Lung (tissue), 12 donors: ENCODE measurements around the gene CCDC136. TPM values are rescaled to one million over a fixed set of nuclear protein-coding genes. Genes with fewer than 3 reads are reported as not detected.

ENCODE experiments used
- ATAC-seq: fragments of 200-7000 bp; cut with Tn5 transposase; one replicate; pipeline ENCODE4 v1.9.1; 2020; ENCODE audit warnings: moderate number of reproducible peaks; ENCODE audit not compliant: insufficient read depth, low FRiP score
- DNase-seq, 3 donors: peaks; one replicate each; pipeline ENCODE4 v3.0.0-alpha.2; 2013 to 2017
- H3K27ac ChIP-seq, 2 donors: one replicate each; pipeline ENCODE4 v1.5.1; 2013; ENCODE audit warnings: mild to moderate bottlenecking in 2 of 2, moderate library complexity in 2 of 2, control low read depth in 1 of 2, inconsistent platforms in 1 of 2, low read depth in 1 of 2, low read length in 1 of 2
- H3K27me3 ChIP-seq, 3 donors: one replicate each; pipeline ENCODE4 v1.5.1; 2013; ENCODE audit warnings: low read length in 2 of 3; ENCODE audit not compliant: control insufficient read depth in 3 of 3, insufficient read depth in 3 of 3
- H3K36me3 ChIP-seq, 4 donors: one replicate each; pipeline ENCODE4 v1.5.1; 2013; ENCODE audit warnings: low read length in 4 of 4, mild to moderate bottlenecking in 1 of 4, moderate library complexity in 1 of 4; ENCODE audit not compliant: control insufficient read depth in 4 of 4, insufficient read depth in 4 of 4
- H3K4me1 ChIP-seq, 5 donors: one replicate each; pipeline ENCODE4 v1.5.1; 2013; ENCODE audit warnings: low read length in 5 of 5, mild to moderate bottlenecking in 2 of 5, moderate library complexity in 1 of 5; ENCODE audit not compliant: control insufficient read depth in 5 of 5, insufficient read depth in 5 of 5
- H3K4me3 ChIP-seq: one replicate; pipeline ENCODE4 v1.5.1; 2013; ENCODE audit warnings: mild to moderate bottlenecking, control low read depth, moderate library complexity
- H3K9ac ChIP-seq, 2 donors: one replicate each; pipeline ENCODE4 v1.5.1; 2013; ENCODE audit warnings: low read length in 2 of 2, control low read depth in 1 of 2; ENCODE audit not compliant: insufficient read depth in 1 of 2
- H3K9me3 ChIP-seq, 4 donors: one replicate each; pipeline ENCODE4 v1.5.1; 2013; ENCODE audit warnings: low read length in 3 of 4, mild to moderate bottlenecking in 1 of 4, moderate library complexity in 1 of 4; ENCODE audit not compliant: control insufficient read depth in 4 of 4, insufficient read depth in 3 of 4
- WGBS, 2 donors: extraction: QIAGEN DNeasy Blood & Tissue Kit; methylation state at CpG; one replicate each; pipeline ENCODE4 v1.1.7; 2013; 5-methylcytosine and 5-hydroxymethylcytosine counted together
- polyA plus RNA-seq, 2 donors: library from polyadenylated mRNA; stranded (reverse); fragments of 200-250 nt; gene quantifications; one replicate each; pipeline ENCODE4 v1.2.1, GENCODE V29; 2013
- total RNA-seq, 2 donors: library from RNA; depleted of rRNA in 1 of 2; stranded (reverse); fragments of >200 nt in 1 of 2; gene quantifications; one replicate each; pipeline ENCODE4 v1.2.1, GENCODE V29; 2014 to 2021
- TF ChIP-seq, protein P1 (sequence below): IDR thresholded peaks from 2 replicates; pipeline ENCODE4 v1.5.1; 2012; ENCODE audit warnings: mild to moderate bottlenecking; ENCODE audit errors: control extremely low read depth, extremely low read depth
- donor health status: control.
- donor health status: control.
- donor health status: Bipolar disorder and iron deficiency.
- donor health status: healthy.
- donor health status: DM: yes; HTN: yes; CAD: no.

Gene CCDC136
- total and polyA plus RNA-seq, 4 donors = 0.70 to 6.4 (median 1.7) TPM

GRCh38 chr7:128835790-128836641 is 44.2 kb downstream of the CCDC136 start:
- Histone ChIP-seq H3K9me3 (no peaks in the 10 kb centered on the region), H3K9ac (no peak overlapping the region), H3K4me3 (no peak overlapping the region), H3K27ac (peak overlapping the region in 1 of 2 donors; percentile 71), H3K4me1 (peaks cover 0 to 37% (median 10%) of the 10 kb centered on the region in 5 donors), H3K27me3 (no peaks in the 10 kb centered on the region), H3K36me3 (peaks cover 0 to 17% (median 8%) of the 10 kb centered on the region in 4 donors)
- TF ChIP-seq, protein P1, sequence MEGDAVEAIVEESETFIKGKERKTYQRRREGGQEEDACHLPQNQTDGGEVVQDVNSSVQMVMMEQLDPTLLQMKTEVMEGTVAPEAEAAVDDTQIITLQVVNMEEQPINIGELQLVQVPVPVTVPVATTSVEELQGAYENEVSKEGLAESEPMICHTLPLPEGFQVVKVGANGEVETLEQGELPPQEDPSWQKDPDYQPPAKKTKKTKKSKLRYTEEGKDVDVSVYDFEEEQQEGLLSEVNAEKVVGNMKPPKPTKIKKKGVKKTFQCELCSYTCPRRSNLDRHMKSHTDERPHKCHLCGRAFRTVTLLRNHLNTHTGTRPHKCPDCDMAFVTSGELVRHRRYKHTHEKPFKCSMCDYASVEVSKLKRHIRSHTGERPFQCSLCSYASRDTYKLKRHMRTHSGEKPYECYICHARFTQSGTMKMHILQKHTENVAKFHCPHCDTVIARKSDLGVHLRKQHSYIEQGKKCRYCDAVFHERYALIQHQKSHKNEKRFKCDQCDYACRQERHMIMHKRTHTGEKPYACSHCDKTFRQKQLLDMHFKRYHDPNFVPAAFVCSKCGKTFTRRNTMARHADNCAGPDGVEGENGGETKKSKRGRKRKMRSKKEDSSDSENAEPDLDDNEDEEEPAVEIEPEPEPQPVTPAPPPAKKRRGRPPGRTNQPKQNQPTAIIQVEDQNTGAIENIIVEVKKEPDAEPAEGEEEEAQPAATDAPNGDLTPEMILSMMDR = no peak
- DNase-seq (peak in 2 of 3 donors; percentile 18 to 25), ATAC-seq (no peak)
- 82 to 93% methylated on average over 14 of the region's 14 CpGs for WGBS, 2 donors

DNA sequence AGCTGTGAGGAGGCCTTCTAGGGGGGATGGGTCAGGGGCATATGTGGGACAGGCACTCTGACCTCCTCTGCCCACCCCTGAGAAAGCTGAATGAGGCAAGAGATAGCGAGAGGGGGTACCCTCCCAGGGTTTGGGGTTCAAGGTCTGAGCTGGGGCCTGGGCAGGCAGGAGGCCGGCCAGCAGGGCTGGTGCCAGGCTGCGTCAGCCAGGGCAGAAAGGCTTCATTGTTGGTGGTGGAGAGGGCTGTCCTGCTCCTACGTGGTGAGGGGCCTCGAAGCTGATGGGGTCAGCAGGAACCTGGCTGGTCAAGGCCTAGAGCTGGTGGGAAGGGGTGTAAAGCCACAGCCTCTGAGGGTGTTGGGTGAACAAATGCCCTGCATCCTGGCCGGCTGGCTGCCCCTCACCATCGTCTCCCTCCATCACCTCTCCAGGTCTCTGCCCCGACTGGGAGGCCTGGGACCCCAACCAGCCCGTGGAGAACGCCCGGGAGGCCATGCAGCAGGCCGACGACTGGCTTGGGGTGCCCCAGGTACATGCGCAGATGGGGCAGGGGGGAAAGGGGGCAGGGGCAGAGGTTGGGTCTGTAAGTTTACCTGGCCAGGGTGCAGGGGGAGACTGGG is 45.1 kb downstream of the CCDC136 start:
- Histone ChIP-seq H3K27ac (peak overlapping the region in 1 of 2 donors; percentile 68), H3K4me3 (no peak overlapping the region), H3K9me3 (no peaks in the 10 kb centered on the region), H3K27me3 (no peaks in the 10 kb centered on the region), H3K36me3 (peaks cover 0 to 17% (median 8%) of the 10 kb centered on the region in 4 donors), H3K9ac (no peak overlapping the region), H3K4me1 (peaks cover 0 to 30% (median 10%) of the 10 kb centered on the region in 5 donors)
- 90 to 98% methylated on average over 14 of the region's 14 CpGs for WGBS, 2 donors
- TF ChIP-seq, protein P1 = no peak
- DNase-seq (no peak), ATAC-seq (no peak)

DNA sequence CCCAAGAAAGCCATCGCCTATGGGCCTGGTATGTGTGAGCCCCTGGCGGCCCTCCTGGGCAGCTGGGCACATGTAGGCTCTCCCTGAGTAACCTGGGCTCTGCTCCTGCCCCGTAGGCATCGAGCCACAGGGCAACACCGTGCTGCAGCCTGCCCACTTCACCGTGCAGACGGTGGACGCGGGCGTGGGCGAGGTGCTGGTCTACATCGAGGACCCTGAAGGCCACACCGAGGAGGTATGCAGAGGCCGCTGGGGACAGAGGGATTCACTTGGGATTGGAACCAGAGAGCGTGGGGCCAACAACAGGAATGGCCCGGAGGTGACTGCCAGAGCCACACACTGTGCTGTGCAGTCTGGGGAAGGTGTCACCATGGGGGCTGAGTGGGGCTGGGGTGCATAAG is 45.8 kb downstream of the CCDC136 start:
- TF ChIP-seq, protein P1 = no peak
- ATAC-seq (no peak), DNase-seq (no peak)
- no peaks in the 10 kb centered on the region for H3K27me3 ChIP-seq
- no peaks in the 10 kb centered on the region for H3K9me3 ChIP-seq
- peaks cover 0 to 24% (median 10%) of the 10 kb centered on the region in 5 donors for H3K4me1 ChIP-seq
- no peak overlapping the region for H3K9ac ChIP-seq
- peaks cover 0 to 17% (median 8%) of the 10 kb centered on the region in 4 donors for H3K36me3 ChIP-seq
- no peak overlapping the region for H3K4me3 ChIP-seq
- WGBS, 2 donors = 94 to 97% methylated on average over 16 of the region's 16 CpGs
- no peak overlapping the region for H3K27ac ChIP-seq
